ENCODE results near the gene CYLD.

DNA sequence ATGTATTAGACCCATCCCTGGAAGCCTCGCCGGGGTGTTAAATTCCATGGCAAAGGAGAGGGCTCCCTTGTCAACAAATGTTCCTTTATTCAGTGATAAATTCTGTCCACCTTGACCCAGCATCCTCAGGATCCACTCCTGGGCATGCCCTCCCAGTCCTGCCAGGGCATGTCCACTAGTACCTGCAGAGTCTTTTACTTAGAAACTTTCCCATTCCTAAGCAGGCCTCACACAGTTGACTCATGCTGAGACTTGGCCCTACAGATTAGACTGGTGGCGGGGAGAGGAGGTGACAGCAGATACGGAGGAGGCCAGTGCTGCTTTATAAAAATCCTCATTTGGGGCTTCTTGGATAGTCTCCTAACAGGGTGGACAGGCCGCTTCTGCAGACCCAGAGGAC is 88.8 kb downstream of the CYLD start:
- no peak for TF ChIP-seq CREB1 (IDR thresholded peaks at IDR 0.05; ENCODE audit: low read depth)
- no peak for TF ChIP-seq RAD21 (IDR thresholded peaks at IDR 0.05; ENCODE audit: low read depth)
- TF ChIP-seq, protein P1, sequence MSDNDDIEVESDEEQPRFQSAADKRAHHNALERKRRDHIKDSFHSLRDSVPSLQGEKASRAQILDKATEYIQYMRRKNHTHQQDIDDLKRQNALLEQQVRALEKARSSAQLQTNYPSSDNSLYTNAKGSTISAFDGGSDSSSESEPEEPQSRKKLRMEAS (IDR thresholded peaks at IDR 0.05): no peak
- no peak for TF ChIP-seq TCF12 (IDR thresholded peaks at IDR 0.05; ENCODE audit: low read depth)
- TF ChIP-seq, protein P2, sequence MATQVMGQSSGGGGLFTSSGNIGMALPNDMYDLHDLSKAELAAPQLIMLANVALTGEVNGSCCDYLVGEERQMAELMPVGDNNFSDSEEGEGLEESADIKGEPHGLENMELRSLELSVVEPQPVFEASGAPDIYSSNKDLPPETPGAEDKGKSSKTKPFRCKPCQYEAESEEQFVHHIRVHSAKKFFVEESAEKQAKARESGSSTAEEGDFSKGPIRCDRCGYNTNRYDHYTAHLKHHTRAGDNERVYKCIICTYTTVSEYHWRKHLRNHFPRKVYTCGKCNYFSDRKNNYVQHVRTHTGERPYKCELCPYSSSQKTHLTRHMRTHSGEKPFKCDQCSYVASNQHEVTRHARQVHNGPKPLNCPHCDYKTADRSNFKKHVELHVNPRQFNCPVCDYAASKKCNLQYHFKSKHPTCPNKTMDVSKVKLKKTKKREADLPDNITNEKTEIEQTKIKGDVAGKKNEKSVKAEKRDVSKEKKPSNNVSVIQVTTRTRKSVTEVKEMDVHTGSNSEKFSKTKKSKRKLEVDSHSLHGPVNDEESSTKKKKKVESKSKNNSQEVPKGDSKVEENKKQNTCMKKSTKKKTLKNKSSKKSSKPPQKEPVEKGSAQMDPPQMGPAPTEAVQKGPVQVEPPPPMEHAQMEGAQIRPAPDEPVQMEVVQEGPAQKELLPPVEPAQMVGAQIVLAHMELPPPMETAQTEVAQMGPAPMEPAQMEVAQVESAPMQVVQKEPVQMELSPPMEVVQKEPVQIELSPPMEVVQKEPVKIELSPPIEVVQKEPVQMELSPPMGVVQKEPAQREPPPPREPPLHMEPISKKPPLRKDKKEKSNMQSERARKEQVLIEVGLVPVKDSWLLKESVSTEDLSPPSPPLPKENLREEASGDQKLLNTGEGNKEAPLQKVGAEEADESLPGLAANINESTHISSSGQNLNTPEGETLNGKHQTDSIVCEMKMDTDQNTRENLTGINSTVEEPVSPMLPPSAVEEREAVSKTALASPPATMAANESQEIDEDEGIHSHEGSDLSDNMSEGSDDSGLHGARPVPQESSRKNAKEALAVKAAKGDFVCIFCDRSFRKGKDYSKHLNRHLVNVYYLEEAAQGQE (IDR thresholded peaks at IDR 0.05; ENCODE audit: low read depth): no peak
- TF ChIP-seq TAF1 (IDR thresholded peaks at IDR 0.05; ENCODE audit: low read depth): no peak
- no peak for TF ChIP-seq ZBTB7A (IDR thresholded peaks at IDR 0.05; ENCODE audit: low read depth)
- TF ChIP-seq CEBPB (IDR thresholded peaks at IDR 0.05): no peak
- no peak for TF ChIP-seq EP300 (IDR thresholded peaks at IDR 0.05; ENCODE audit: borderline replicate concordance)
- TF ChIP-seq TEAD4 (IDR thresholded peaks at IDR 0.05): no peak
- TF ChIP-seq YY1 (IDR thresholded peaks at IDR 0.05; ENCODE audit: low read depth): no peak
- no peak for TF ChIP-seq NFIC (IDR thresholded peaks at IDR 0.05)
